Stimulated activated memory B cell treated with anti-CD40 and anti-IgM and Interleukin-4, amounts not matched to agents 10 μg/mL and 1 μg/mL and 100 μg/mL, for 72 hours (primary cell): Measurements from ENCODE around the gene CCDC71L.

Experiments used
- ATAC-seq: fragments of 150-1000 bp; cut with Tn5 transposase; 2 replicates; pipeline ENCODE4 v1.10.0; 2021
- H3K27ac Mint-ChIP-seq: one replicate; pipeline ENCODE4 v1.8.0; 2022; ENCODE audit warnings: mild to moderate bottlenecking, mixed read lengths
- H3K27me3 Mint-ChIP-seq: one replicate; pipeline ENCODE4 v1.8.0; 2022; ENCODE audit warnings: mixed read lengths
- H3K36me3 Mint-ChIP-seq: one replicate; pipeline ENCODE4 v1.8.0; 2022; ENCODE audit warnings: mixed read lengths
- H3K4me1 Mint-ChIP-seq: one replicate; pipeline ENCODE4 v1.8.0; 2022; ENCODE audit warnings: mixed read lengths
- H3K4me3 Mint-ChIP-seq: one replicate; pipeline ENCODE4 v1.8.0; 2022; ENCODE audit warnings: mild to moderate bottlenecking, moderate library complexity, mixed read lengths
- H3K9me3 Mint-ChIP-seq: one replicate; pipeline ENCODE4 v1.8.0; 2022; ENCODE audit warnings: mixed read lengths

CCDC71L gene

GRCh38 chr7:106608661-106609060, 52.3 kb downstream of the CCDC71L start:
- no peaks in the 10 kb centered on the region for H3K4me1 Mint-ChIP-seq
- no peak for ATAC-seq
- H3K9me3 Mint-ChIP-seq: peaks cover 3% of the 10 kb centered on the region
- no peaks in the 10 kb centered on the region for H3K27me3 Mint-ChIP-seq
- H3K36me3 Mint-ChIP-seq: no peaks in the 10 kb centered on the region
- no peak overlapping the region for H3K4me3 Mint-ChIP-seq
- H3K27ac Mint-ChIP-seq: no peak overlapping the region
